A549 (cell line): Measurements from ENCODE around the gene MAGI1.

Source experiments
- BCL3 ChIP-seq: fragments of >200 bp; sonication (Bioruptor Twin); formaldehyde crosslinking; IDR thresholded peaks from 3 replicates; pipeline ENCODE4 v1.6.1; 2016
- CEBPB ChIP-seq, 2 experiments: fragments of >200 bp in 1 of 2; sonication (Bioruptor Twin) in 1 of 2; formaldehyde crosslinking in 1 of 2; IDR thresholded peaks; 2 replicates each; pipeline ENCODE4 v1.6.1; 2012 to 2016
- CHD4 ChIP-seq: fragments of 200-600 bp; sonication (generic); IDR thresholded peaks from 2 replicates; pipeline ENCODE4 v1.6.1; 2016; ENCODE audit warnings: antibody characterized with exemption, mild to moderate bottlenecking, borderline replicate concordance
- FOXS1 ChIP-seq: fragments of 250-450 bp; sonication (Bioruptor Pico); IDR thresholded peaks from 2 replicates; pipeline ENCODE4 v1.5.0; 2020; ENCODE audit warnings: mild to moderate bottlenecking, moderate library complexity
- HOXA7 ChIP-seq: fragments of 250-450 bp; sonication (Bioruptor Pico); IDR thresholded peaks from 2 replicates; pipeline ENCODE4 v1.5.0; 2020; ENCODE audit warnings: mild to moderate bottlenecking, moderate library complexity
- POLR2A ChIP-seq: IDR thresholded peaks from 2 replicates; pipeline ENCODE4 v1.6.1; 2012; ENCODE audit warnings: mild to moderate bottlenecking, low read length
- POLR2AphosphoS2 ChIP-seq: conservative IDR thresholded peaks from 2 replicates; pipeline ENCODE4 v1.6.1; 2012; ENCODE audit warnings: low read length, improper control_type of control experiment, inconsistent platforms
- SREBF2 ChIP-seq: fragments of 450-650 bp; IDR thresholded peaks from 2 replicates; pipeline ENCODE4 v1.6.1; 2014; ENCODE audit warnings: mild to moderate bottlenecking, moderate library complexity
- TF ChIP-seq, protein P1 (sequence below): fragments of >200 bp; sonication (Bioruptor Twin); formaldehyde crosslinking; IDR thresholded peaks from 3 replicates; pipeline ENCODE4 v1.5.1; 2016
- TF ChIP-seq, protein P2 (sequence below): IDR thresholded peaks from 2 replicates; pipeline ENCODE4 v1.6.1; 2012
- TF ChIP-seq, protein P3 (sequence below): fragments of >200 bp; sonication (Bioruptor Twin); formaldehyde crosslinking; IDR thresholded peaks from 2 replicates; pipeline ENCODE4 v1.6.1; 2016

GRCh38 chr3:65915477-65915876, 123.2 kb downstream of the MAGI1 start:
- TF ChIP-seq HOXA7 (no peak), POLR2A (no peak), CEBPB (IDR thresholded peaks at IDR 0.05) (no peak), FOXS1 (no peak), BCL3 (no peak), SREBF2 (no peak), POLR2AphosphoS2 (no peak), CHD4 (no peak)
- TF ChIP-seq, protein P1, sequence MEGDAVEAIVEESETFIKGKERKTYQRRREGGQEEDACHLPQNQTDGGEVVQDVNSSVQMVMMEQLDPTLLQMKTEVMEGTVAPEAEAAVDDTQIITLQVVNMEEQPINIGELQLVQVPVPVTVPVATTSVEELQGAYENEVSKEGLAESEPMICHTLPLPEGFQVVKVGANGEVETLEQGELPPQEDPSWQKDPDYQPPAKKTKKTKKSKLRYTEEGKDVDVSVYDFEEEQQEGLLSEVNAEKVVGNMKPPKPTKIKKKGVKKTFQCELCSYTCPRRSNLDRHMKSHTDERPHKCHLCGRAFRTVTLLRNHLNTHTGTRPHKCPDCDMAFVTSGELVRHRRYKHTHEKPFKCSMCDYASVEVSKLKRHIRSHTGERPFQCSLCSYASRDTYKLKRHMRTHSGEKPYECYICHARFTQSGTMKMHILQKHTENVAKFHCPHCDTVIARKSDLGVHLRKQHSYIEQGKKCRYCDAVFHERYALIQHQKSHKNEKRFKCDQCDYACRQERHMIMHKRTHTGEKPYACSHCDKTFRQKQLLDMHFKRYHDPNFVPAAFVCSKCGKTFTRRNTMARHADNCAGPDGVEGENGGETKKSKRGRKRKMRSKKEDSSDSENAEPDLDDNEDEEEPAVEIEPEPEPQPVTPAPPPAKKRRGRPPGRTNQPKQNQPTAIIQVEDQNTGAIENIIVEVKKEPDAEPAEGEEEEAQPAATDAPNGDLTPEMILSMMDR: no peak
- TF ChIP-seq, protein P2, sequence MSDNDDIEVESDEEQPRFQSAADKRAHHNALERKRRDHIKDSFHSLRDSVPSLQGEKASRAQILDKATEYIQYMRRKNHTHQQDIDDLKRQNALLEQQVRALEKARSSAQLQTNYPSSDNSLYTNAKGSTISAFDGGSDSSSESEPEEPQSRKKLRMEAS: no peak
- TF ChIP-seq, protein P3, sequence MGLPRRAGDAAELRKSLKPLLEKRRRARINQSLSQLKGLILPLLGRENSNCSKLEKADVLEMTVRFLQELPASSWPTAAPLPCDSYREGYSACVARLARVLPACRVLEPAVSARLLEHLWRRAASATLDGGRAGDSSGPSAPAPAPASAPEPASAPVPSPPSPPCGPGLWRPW: no peak
